ENCODE data around the gene CC2D2B. TPM values are rescaled to one million over a fixed set of nuclear protein-coding genes. Genes with fewer than 3 reads are reported as not detected.
A peak's percentile ranks its signal among the peaks of the same experiment; 100 is the strongest.

CC2D2B gene
- total and polyA plus RNA-seq, 2 of the 8 experiments (the other 6 are each of a cell fraction or from before 2014, with no cell fraction given), result 0.09 to 0.71 TPM

DNA sequence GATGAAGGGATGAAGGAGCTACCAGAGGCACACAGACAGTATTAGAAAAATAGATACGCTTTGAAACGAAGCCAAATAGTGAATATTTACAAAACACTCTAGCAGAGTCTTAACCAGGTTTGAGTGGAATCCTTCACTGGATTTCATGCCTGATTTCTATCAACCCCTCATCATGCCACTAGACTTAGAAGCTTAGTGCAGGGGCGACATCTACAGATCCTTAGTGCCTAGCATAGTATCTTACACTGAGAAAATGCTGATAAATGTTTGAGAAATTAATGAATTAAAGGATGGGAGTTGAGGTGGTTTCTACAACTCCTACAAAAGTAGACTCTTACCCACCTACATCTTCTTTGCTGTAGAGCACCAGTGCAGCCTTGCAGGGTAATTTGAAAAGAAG is 80.9 kb downstream of the CC2D2B start:
- Histone ChIP-seq H2BK5ac (ENCODE audit: low read depth, low read length) (no peak overlapping the region), H4K8ac (ENCODE audit: extremely low read depth, insufficient read depth, low read length) (no peak overlapping the region), H3K79me2 (ENCODE audit: control insufficient read depth in 1 of 2, insufficient read depth in 2 of 2, low read length in 2 of 2) (no peaks in the 10 kb centered on the region), H3K18ac (ENCODE audit: extremely low read depth, low read length) (no peak overlapping the region), H2AFZ (ENCODE audit: low read length) (no peak overlapping the region), H2AK5ac (ENCODE audit: low read depth, low read length) (no peak overlapping the region), H3K9me3 (ENCODE audit: insufficient read depth in 2 of 2, low read depth in 1 of 2, low read length in 1 of 2) (no peaks in the 10 kb centered on the region), H3K56ac (replicated peaks; ENCODE audit: insufficient read length, low read depth, low read length) (no peak overlapping the region), H4K91ac (replicated peaks; ENCODE audit: insufficient read length, low read length) (no peak overlapping the region), H4K5ac (ENCODE audit: insufficient read length, low read depth, low read length) (no peak overlapping the region), H3K4me2 (ENCODE audit: insufficient read depth in 1 of 2, low read depth in 2 of 2, low read length in 2 of 2) (no peak overlapping the region), H2BK12ac (ENCODE audit: low read depth, low read length) (no peak overlapping the region), H3K27ac (ENCODE audit: low read depth, low read length) (no peak overlapping the region), H3K4me1 (replicated peaks in 1 of 4; ENCODE audit: control insufficient read depth in 3 of 4, insufficient read depth in 4 of 4, low read length in 3 of 4) (no peaks in the 10 kb centered on the region), H4K20me1 (replicated peaks in 1 of 2; ENCODE audit: control insufficient read depth in 1 of 2, insufficient read depth in 2 of 2, low read length in 2 of 2) (no peaks in the 10 kb centered on the region), H3K36me3 (ENCODE audit: control insufficient read depth in 2 of 4, insufficient read depth in 4 of 4, low read length in 3 of 4) (no peaks in the 10 kb centered on the region), H2BK15ac (ENCODE audit: low read length) (no peak overlapping the region), H3K23me2 (ENCODE audit: low read depth, low read length) (no peaks in the 10 kb centered on the region), H3K4me3 (ENCODE audit: extremely low read depth in 1 of 4, insufficient read depth in 2 of 4, low read depth in 3 of 4, low read length in 4 of 4) (no peak overlapping the region), H3K4ac (replicated peaks; ENCODE audit: insufficient read length, low read depth, low read length) (no peak overlapping the region), H3K23ac (ENCODE audit: insufficient read length) (no peak overlapping the region), H2BK20ac (ENCODE audit: low read length) (no peak overlapping the region), H3K14ac (ENCODE audit: insufficient read length) (no peak overlapping the region), H3K9ac (replicated peaks in 1 of 4; ENCODE audit: extremely low read depth in 1 of 4, low read depth in 3 of 4, low read length in 3 of 4) (no peak overlapping the region), H3K27me3 (replicated peaks in 1 of 4; ENCODE audit: control insufficient read depth in 3 of 4, extremely low read depth in 1 of 4, insufficient read depth in 3 of 4, low read length in 3 of 4) (no peaks in the 10 kb centered on the region), H2BK120ac (replicated peaks; ENCODE audit: low read depth, low read length) (no peak overlapping the region), H3K79me1 (ENCODE audit: low read depth, low read length) (no peaks in the 10 kb centered on the region)
- TF ChIP-seq RAD21 (IDR thresholded peaks at IDR 0.05 in 1 of 2, conservative IDR thresholded peaks at IDR 0.05 in 1 of 2; ENCODE audit: low read depth in 2 of 2, low read length in 2 of 2) (peak; percentile 24 to 40; a peak in 3 of 4 replicates), JUND (IDR thresholded peaks at IDR 0.05; ENCODE audit: low read length) (no peak), BRCA1 (IDR thresholded peaks at IDR 0.05; ENCODE audit: low read depth, low read length) (no peak), TBP (IDR thresholded peaks at IDR 0.05; ENCODE audit: low read depth, low read length) (no peak)
- WGBS, 2 experiments (ENCODE audit: extremely low coverage in 1 of 2, insufficient coverage in 1 of 2, insufficient read length in 1 of 2, insufficient replicate concordance in 2 of 2, low coverage in 1 of 2, low lambda C conversion rate in 2 of 2, missing lambda C conversion rate in 1 of 2), result 75% methylated on average over 3 of the region's 3 CpGs; no CpG with 5 or more reads in 1 of the 2 experiments
- DNase-seq (ENCODE audit: low read depth in 1 of 2, low spot score in 2 of 2) (no peak), FAIRE-seq (no peak)
- ChIA-PET POLR2A (ENCODE audit: partially characterized antibody) (no interaction called here), CTCF (ENCODE audit: partially characterized antibody) (interaction anchor here (0.9 kb wide), 1 partner anchor 9 kb away, joined by 3 read pairs; no protein-coding TSS in a partner anchor)

Data from H1 (cell line).